ENCODE measurements around the gene ZNF277. TPM values are rescaled to one million over a fixed set of nuclear protein-coding genes. Genes with fewer than 3 reads are reported as not detected.

ZNF277 gene
- total RNA-seq, 1 experiment from 2014 or later, result 21.3 TPM

DNA sequence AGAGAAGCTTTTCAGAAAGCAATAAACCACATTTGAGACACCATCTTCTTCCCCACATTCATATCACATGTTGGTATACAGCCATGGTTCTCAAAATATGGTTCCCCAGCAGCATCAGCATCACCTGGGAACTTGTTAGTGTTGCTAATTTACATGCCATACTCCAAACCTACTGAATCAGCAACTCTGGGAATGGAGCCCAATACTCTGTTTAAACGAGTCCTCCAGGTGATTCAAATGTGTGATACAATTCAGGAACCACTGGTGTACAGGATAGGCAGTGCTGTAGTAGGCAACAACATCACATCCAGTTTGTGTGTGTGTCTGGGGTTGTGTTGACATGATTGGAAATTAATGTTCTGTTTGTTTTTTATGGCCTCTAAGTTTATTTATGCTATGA is 47.7 kb downstream of the ZNF277 start:
- intact Hi-C loops (cut with micrococcal nuclease), result no loop called here
- ATAC-seq (no peak), DNase-seq (ENCODE audit: low read depth, low spot score) (no peak)
- Histone ChIP-seq H3K9ac (ENCODE audit: low read length) (no peak overlapping the region), H3K27me3 (ENCODE audit: insufficient read depth, low read length) (no peaks in the 10 kb centered on the region), H3K9me3 (ENCODE audit: control insufficient read depth in 1 of 2, insufficient read depth in 1 of 2, low read depth in 1 of 2, low read length in 2 of 2) (no peaks in the 10 kb centered on the region), H4K20me1 (ENCODE audit: insufficient read depth) (no peaks in the 10 kb centered on the region), H3K9me2 (ENCODE audit: insufficient read depth) (no peaks in the 10 kb centered on the region), H2AFZ (ENCODE audit: low read depth, low read length, poor library complexity, severe bottlenecking) (no peak overlapping the region), H3K79me2 (ENCODE audit: insufficient read depth, low read length) (no peaks in the 10 kb centered on the region), H3K36me3 (ENCODE audit: control insufficient read depth in 1 of 2, insufficient read depth in 2 of 2, low read length in 2 of 2) (no peaks in the 10 kb centered on the region), H3K4me1 (ENCODE audit: control insufficient read depth in 1 of 2, insufficient read depth in 2 of 2, low read length in 2 of 2) (no peaks in the 10 kb centered on the region), H3K4me3 (replicated peaks in 1 of 2; ENCODE audit: low read depth in 1 of 2, low read length in 2 of 2) (no peak overlapping the region), H3K27ac (ENCODE audit: low read depth, low read length) (no peak overlapping the region), H3K4me2 (ENCODE audit: low read length) (no peak overlapping the region)
- TF ChIP-seq, protein P1, sequence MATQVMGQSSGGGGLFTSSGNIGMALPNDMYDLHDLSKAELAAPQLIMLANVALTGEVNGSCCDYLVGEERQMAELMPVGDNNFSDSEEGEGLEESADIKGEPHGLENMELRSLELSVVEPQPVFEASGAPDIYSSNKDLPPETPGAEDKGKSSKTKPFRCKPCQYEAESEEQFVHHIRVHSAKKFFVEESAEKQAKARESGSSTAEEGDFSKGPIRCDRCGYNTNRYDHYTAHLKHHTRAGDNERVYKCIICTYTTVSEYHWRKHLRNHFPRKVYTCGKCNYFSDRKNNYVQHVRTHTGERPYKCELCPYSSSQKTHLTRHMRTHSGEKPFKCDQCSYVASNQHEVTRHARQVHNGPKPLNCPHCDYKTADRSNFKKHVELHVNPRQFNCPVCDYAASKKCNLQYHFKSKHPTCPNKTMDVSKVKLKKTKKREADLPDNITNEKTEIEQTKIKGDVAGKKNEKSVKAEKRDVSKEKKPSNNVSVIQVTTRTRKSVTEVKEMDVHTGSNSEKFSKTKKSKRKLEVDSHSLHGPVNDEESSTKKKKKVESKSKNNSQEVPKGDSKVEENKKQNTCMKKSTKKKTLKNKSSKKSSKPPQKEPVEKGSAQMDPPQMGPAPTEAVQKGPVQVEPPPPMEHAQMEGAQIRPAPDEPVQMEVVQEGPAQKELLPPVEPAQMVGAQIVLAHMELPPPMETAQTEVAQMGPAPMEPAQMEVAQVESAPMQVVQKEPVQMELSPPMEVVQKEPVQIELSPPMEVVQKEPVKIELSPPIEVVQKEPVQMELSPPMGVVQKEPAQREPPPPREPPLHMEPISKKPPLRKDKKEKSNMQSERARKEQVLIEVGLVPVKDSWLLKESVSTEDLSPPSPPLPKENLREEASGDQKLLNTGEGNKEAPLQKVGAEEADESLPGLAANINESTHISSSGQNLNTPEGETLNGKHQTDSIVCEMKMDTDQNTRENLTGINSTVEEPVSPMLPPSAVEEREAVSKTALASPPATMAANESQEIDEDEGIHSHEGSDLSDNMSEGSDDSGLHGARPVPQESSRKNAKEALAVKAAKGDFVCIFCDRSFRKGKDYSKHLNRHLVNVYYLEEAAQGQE (IDR thresholded peaks at IDR 0.05; ENCODE audit: low read depth), result no peak
- TF ChIP-seq EZH2 (IDR thresholded peaks at IDR 0.05), result no peak
- no peak for TF ChIP-seq FOSL1 (IDR thresholded peaks at IDR 0.05; ENCODE audit: low read depth)
- TF ChIP-seq POLR2AphosphoS5 (IDR thresholded peaks at IDR 0.05; ENCODE audit: low read depth, low read length), result no peak
- ChIA-PET RAD21 (ENCODE audit: low non-redundant PET in 1 of 2, low total read pairs in 2 of 2, uncharacterized antibody in 2 of 2, unreplicated experiment in 2 of 2) (no interaction called here), CTCF (no interaction called here), POLR2A (no interaction called here)
- BruUV-seq (replicated peaks), result no TSS peak

DNA sequence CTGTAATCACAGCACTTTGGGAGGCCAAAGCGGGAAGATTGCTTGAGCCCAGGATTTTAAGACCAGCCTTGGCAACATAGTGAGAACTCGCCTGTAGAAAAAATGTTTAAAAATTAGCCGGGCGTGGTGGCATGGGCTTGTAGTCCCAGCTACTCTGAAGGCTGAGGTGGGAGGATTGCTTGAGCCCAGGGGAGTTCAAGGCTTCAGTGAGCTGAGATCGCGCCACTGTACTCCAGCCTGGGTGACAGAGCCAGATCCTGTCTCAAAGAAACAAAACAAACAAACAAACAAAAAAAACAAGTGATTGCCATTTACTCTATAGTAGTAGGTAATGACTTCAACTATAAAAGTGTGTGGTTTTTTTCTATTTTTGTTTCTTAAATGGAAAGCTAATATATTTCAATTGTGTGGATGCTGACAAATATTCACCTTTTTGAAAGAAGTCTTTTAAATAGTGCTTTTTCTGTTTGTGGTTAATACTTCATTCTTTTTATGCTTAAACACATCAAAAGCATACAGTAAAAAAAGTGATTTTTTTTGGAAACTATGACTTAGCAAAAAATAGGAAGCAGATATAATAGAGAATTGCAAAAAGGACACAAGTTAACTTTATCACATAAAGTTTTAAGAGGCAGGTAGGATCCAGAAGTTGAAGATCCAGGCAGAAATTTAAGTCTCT is 48.4 kb downstream of the ZNF277 start:
- CTCF ChIA-PET, result no interaction called here
- no peaks in the 10 kb centered on the region for H4K20me1 ChIP-seq (ENCODE audit: insufficient read depth)
- no peak overlapping the region for H3K4me2 ChIP-seq (ENCODE audit: low read length)
- ATAC-seq (no peak), DNase-seq (ENCODE audit: low read depth, low spot score) (no peak)
- no peak overlapping the region for H3K4me3 ChIP-seq (replicated peaks in 1 of 2; ENCODE audit: low read depth in 1 of 2, low read length in 2 of 2)
- intact Hi-C loops (cut with micrococcal nuclease), result no loop called here
- no peaks in the 10 kb centered on the region for H3K79me2 ChIP-seq (ENCODE audit: insufficient read depth, low read length)
- H3K36me3 ChIP-seq (ENCODE audit: control insufficient read depth in 1 of 2, insufficient read depth in 2 of 2, low read length in 2 of 2), result no peaks in the 10 kb centered on the region
- RAD21 ChIA-PET (ENCODE audit: low non-redundant PET in 1 of 2, low total read pairs in 2 of 2, uncharacterized antibody in 2 of 2, unreplicated experiment in 2 of 2), result no interaction called here
- POLR2A ChIA-PET, result no interaction called here
- BruUV-seq (replicated peaks), result no TSS peak
- no peaks in the 10 kb centered on the region for H3K9me3 ChIP-seq (ENCODE audit: control insufficient read depth in 1 of 2, insufficient read depth in 1 of 2, low read depth in 1 of 2, low read length in 2 of 2)
- no peak overlapping the region for H3K27ac ChIP-seq (ENCODE audit: low read depth, low read length)
- no peak overlapping the region for H3K9ac ChIP-seq (ENCODE audit: low read length)
- H2AFZ ChIP-seq (ENCODE audit: low read depth, low read length, poor library complexity, severe bottlenecking), result no peak overlapping the region
- no peaks in the 10 kb centered on the region for H3K27me3 ChIP-seq (ENCODE audit: insufficient read depth, low read length)
- H3K4me1 ChIP-seq (ENCODE audit: control insufficient read depth in 1 of 2, insufficient read depth in 2 of 2, low read length in 2 of 2), result no peaks in the 10 kb centered on the region
- no peaks in the 10 kb centered on the region for H3K9me2 ChIP-seq (ENCODE audit: insufficient read depth)
- TF ChIP-seq EZH2phosphoT487 (IDR thresholded peaks at IDR 0.05; ENCODE audit: borderline replicate concordance) (no peak), CEBPB (IDR thresholded peaks at IDR 0.05; ENCODE audit: low read depth) (no peak), FOSL1 (IDR thresholded peaks at IDR 0.05; ENCODE audit: low read depth) (no peak), YY1 (IDR thresholded peaks at IDR 0.05; ENCODE audit: extremely low read depth, insufficient replicate concordance, low read depth, low read length) (no peak), POLR2A (IDR thresholded peaks at IDR 0.05; ENCODE audit: borderline replicate concordance, extremely low read depth, insufficient read depth, insufficient read length) (no peak), ZFX (IDR thresholded peaks at IDR 0.05) (no peak), SP1 (IDR thresholded peaks at IDR 0.05; ENCODE audit: low read depth) (no peak), SRF (IDR thresholded peaks at IDR 0.05; ENCODE audit: low read depth) (no peak), ZNF274 (IDR thresholded peaks at IDR 0.05; ENCODE audit: low read depth, low read length) (no peak), POLR2AphosphoS5 (IDR thresholded peaks at IDR 0.05; ENCODE audit: low read depth, low read length) (no peak), ELF1 (IDR thresholded peaks at IDR 0.05; ENCODE audit: borderline replicate concordance, low read depth) (no peak)
- TF ChIP-seq, protein P2, sequence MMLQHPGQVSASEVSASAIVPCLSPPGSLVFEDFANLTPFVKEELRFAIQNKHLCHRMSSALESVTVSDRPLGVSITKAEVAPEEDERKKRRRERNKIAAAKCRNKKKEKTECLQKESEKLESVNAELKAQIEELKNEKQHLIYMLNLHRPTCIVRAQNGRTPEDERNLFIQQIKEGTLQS (IDR thresholded peaks at IDR 0.05), result no peak
- TF ChIP-seq, protein P3, sequence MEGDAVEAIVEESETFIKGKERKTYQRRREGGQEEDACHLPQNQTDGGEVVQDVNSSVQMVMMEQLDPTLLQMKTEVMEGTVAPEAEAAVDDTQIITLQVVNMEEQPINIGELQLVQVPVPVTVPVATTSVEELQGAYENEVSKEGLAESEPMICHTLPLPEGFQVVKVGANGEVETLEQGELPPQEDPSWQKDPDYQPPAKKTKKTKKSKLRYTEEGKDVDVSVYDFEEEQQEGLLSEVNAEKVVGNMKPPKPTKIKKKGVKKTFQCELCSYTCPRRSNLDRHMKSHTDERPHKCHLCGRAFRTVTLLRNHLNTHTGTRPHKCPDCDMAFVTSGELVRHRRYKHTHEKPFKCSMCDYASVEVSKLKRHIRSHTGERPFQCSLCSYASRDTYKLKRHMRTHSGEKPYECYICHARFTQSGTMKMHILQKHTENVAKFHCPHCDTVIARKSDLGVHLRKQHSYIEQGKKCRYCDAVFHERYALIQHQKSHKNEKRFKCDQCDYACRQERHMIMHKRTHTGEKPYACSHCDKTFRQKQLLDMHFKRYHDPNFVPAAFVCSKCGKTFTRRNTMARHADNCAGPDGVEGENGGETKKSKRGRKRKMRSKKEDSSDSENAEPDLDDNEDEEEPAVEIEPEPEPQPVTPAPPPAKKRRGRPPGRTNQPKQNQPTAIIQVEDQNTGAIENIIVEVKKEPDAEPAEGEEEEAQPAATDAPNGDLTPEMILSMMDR (IDR thresholded peaks at IDR 0.05 in 2 of 3, conservative IDR thresholded peaks at IDR 0.05 in 1 of 3; ENCODE audit: borderline replicate concordance in 1 of 3, insufficient read depth in 1 of 3, low read depth in 2 of 3, low read length in 2 of 3), result no peak
- TF ChIP-seq, protein P4, sequence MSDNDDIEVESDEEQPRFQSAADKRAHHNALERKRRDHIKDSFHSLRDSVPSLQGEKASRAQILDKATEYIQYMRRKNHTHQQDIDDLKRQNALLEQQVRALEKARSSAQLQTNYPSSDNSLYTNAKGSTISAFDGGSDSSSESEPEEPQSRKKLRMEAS (IDR thresholded peaks at IDR 0.05), result no peak

All from HCT116 (cell line).